Measurements from ENCODE around the gene VAMP8. TPM values are rescaled to one million over a fixed set of nuclear protein-coding genes. Genes with fewer than 3 reads are reported as not detected.
"Not testable (repeated sequence)": the region's sequence is repeated elsewhere in the genome, so short reads cannot be mapped to it uniquely, and the experiment has no call there.

Gene VAMP8
- total RNA-seq, 2 experiments from 2014 or later, result 112 to 114 TPM

DNA sequence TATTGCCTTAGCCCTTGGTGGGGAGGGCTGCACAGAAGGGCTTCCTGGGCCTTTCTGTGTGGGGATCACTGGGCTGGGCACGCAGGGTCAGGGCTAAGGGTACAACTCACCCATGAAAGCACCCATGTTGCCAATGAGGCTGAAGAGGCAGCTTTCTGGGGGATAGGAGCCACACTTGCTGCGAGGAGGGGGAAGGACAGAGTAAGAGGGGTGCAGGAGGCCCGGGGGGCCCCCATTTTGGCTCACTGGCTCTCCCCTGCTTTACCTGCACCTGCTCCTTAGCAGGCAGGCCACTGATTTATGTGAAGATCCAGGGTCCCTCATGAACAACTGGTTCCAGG is 22.8 kb downstream of the VAMP8 start:
- peaks cover 10% of the 10 kb centered on the region for H3K36me3 Mint-ChIP-seq
- no peak overlapping the region for H3K4me3 Mint-ChIP-seq
- no peak for DNase-seq
- POLR2A ChIA-PET, result interaction anchor here (1.0 kb wide), 1 partner anchor 21 kb away, joined by 3 read pairs; no protein-coding TSS in a partner anchor
- no peak overlapping the region for H3K27ac Mint-ChIP-seq
- CTCF ChIA-PET, result interaction anchor here (0.6 to 1.0 kb wide), 3 partner anchors 34 to 48 kb away, joined by 3 to 4 read pairs (median 3); no protein-coding TSS in a partner anchor
- intact Hi-C loops (cut with micrococcal nuclease), result loop anchor here (2.0 kb wide), 1 partner anchor 15 kb away; the partner anchor contains the start of gene VAMP5
- H3K9me3 Mint-ChIP-seq, result no peaks in the 10 kb centered on the region
- H3K27me3 Mint-ChIP-seq, result no peaks in the 10 kb centered on the region
- H3K4me1 Mint-ChIP-seq (ENCODE audit: low read depth), result peaks cover 36% of the 10 kb centered on the region

DNA sequence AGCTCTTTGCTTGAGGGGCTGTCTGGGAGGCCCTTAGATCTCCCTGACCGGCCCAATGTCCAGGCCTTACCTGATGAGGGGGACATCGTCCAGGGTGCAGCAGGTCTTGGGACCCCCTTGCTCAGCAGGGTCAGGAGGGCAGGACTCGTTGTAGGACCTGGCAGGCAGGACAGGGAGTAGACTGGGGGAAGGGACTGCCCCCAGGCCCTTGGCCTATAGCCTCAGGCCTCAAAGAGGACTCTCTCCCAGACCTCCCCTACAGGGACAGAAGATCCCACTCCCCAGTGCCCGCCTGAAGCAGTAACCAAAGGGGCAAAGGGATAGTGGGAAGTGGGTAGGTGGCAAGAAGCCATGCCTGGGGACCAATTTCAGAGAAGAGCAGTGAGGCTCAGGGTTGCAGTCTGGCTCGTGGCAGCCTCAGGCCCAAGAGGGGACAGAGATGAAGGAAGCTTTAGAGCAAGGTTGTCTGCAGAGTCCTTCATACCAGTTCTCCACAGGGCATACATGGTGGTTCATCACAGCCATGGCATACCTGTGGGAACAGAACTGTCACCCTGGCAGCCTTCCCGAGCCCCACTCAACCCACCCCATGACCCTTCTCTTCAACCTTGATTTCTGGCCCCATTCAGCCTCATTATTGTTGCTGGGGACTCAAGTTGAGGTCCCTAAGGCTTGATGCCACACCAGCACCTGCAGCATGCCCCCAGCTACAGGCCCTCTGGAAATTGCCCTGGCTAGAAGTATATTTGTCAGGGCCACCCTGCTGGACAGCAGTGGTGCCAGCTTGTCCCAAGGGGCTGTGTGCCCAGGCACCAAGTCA is 23.8 kb downstream of the VAMP8 start:
- ChIA-PET CTCF (interaction anchor here (1.0 to 1.6 kb wide), 2 partner anchors 11 to 36 kb away, joined by 3 to 5 read pairs; partner anchors contain the start of gene C2orf68), POLR2A (interaction anchor here (1.0 to 1.8 kb wide), 2 partner anchors 22 to 55 kb away, joined by 3 to 4 read pairs; no protein-coding TSS in a partner anchor)
- intact Hi-C loops (cut with micrococcal nuclease), result loop anchor here (2.0 kb wide), 1 partner anchor 16 kb away; the partner anchor contains the start of gene VAMP5
- Mint-ChIP-seq H3K9me3 (no peaks in the 10 kb centered on the region), H3K27ac (peak overlapping the region; percentile 59), H3K36me3 (peaks cover 7% of the 10 kb centered on the region), H3K4me3 (peak overlapping the region; percentile 69), H3K4me1 (ENCODE audit: low read depth) (peaks cover 36% of the 10 kb centered on the region), H3K27me3 (no peaks in the 10 kb centered on the region)
- DNase-seq, result no peak

DNA sequence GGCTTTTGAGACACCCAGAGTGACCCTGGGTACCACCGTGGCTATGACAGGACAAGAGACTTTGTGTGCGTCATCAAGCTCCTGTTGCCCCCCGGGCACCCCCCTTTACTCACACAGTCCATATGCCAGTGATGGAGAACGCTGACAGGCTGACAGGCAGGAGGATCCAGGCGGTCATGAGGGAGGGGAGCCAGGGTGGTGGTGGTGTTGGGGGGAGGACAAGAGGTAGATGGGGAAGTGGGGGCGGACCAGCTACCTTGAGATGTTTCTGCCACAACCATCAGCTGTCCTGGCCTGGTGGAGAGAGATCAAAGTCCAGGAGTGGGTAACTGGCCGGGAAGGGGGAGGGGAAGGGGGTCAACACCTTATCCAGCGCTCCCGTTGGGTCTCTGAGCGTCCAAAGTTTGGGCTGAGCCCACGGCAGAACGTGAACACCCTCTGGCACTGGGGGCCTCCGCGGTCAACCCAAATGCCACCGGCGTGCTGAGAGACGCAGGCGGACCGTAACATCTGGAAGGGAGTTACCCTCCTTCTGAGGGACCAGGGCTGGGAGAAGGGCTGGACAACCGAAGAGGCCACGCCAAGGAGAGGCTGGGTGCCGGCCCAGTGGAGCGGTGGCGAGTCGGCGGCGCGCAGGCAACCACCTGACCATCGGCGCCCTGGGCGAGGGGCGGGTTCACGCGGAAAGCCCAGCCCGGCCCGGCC is 24.5 kb downstream of the VAMP8 start:
- H3K36me3 Mint-ChIP-seq, result peaks cover 2% of the 10 kb centered on the region
- H3K27me3 Mint-ChIP-seq, result no peaks in the 10 kb centered on the region
- no peak for DNase-seq
- no peaks in the 10 kb centered on the region for H3K9me3 Mint-ChIP-seq
- intact Hi-C loops (cut with micrococcal nuclease), result loop anchor here (2.0 kb wide), 2 partner anchors 15 to 17 kb away; partner anchors contain the start of genes USP39 and VAMP5
- CTCF ChIA-PET, result interaction anchor here (1.6 kb wide), 1 partner anchor 10 kb away, joined by 5 read pairs; the partner anchor contains the start of gene C2orf68
- H3K4me1 Mint-ChIP-seq (ENCODE audit: low read depth), result peaks cover 30% of the 10 kb centered on the region
- peak overlapping the region; percentile 59 for H3K27ac Mint-ChIP-seq
- H3K4me3 Mint-ChIP-seq, result peak overlapping the region; percentile 69
- POLR2A ChIA-PET, result interaction anchor here (1.8 kb wide), 1 partner anchor 56 kb away, joined by 4 read pairs; no protein-coding TSS in a partner anchor

DNA sequence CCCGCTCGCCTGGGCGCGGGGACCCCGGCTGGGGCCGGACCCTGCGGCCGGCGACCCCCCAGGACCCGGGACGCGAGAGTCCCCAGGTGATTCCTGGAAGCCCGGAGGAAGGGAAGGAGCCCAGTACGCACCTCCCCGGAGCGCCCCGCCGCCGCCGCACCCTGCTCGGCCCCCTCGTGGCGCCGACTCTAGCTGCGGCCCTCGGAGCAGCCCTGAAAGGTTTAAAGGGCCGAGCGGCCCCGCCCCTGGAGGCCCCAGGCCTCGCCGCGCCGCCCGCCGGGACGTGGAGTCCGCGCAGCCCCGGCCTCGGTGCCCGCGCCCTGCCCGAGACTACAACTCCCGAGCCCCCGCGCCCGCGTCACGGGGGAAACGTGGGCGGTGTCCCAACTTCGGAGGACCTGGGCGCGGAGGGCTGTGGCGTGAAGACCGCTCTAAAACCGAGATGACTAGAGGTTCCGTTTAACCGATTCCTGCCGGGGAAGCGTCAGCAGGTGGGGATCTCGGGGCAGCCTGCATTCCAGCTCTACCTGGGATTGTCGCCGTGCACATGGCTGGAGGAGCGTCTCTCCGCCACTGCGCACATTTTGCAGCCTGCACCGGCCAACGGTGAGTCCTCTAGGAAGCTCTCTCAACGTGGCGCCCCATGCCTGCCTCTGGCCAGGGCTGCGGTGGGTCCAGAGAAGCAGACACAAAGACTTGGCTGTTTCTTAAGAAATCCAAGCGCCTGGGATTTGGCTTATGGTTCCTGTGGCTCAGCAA is 25.3 kb downstream of the VAMP8 start, which contains the start of gene TMEM150A:
Gene TMEM150A, minus strand, starts transcription at position 223 of the 759 bp plus-strand sequence. CDS start 750 bp downstream, outside the sequence.
- Mint-ChIP-seq H3K9me3 (no peaks in the 10 kb centered on the region), H3K27me3 (no peaks in the 10 kb centered on the region), H3K36me3 (peaks cover under 1% of the 10 kb centered on the region), H3K27ac (peak within 1 kb of the TSS; percentile 67), H3K4me1 (ENCODE audit: low read depth) (peaks cover 27% of the 10 kb centered on the region), H3K4me3 (peak within 1 kb of the TSS; percentile 80)
- intact Hi-C loops (cut with micrococcal nuclease), result loop anchor here (1.0 to 2.0 kb wide), 2 partner anchors 10 to 14 kb away; partner anchors contain the start of genes C2orf68 and USP39
- peak; percentile 92 for DNase-seq
- POLR2A ChIA-PET, result interaction anchor here (1.2 to 1.8 kb wide), 3 partner anchors 9 to 247 kb away, joined by 3 to 6 read pairs (median 4); partner anchors contain the start of gene C2orf68
- CTCF ChIA-PET, result interaction anchor here (0.7 to 1.6 kb wide), 3 partner anchors 9 to 51 kb away, joined by 3 to 6 read pairs (median 5); partner anchors contain the start of gene C2orf68

DNA sequence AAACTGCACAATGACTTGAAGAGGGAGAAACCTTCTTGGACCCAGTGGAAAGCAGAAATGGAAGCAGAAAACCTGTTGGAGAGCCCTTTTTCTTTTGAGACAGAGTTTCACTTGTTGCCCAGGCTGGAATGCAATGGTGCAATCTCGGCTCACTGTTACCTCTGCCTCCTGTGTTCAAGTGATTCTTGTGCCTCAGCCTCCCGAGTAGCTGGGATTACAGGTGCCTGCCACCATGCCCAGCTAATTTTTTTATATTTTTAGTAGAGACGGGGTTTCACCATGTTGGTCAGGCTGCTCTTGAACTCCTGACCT is 26.7 kb downstream of the VAMP8 start:
- DNase-seq; H3K4me3 Mint-ChIP-seq; H3K9me3 Mint-ChIP-seq; H3K27me3 Mint-ChIP-seq; intact Hi-C loops (cut with micrococcal nuclease); H3K27ac Mint-ChIP-seq: not testable (repeated sequence)
- H3K36me3 Mint-ChIP-seq, result peaks cover 10% of the 10 kb centered on the region
- ChIA-PET POLR2A (interaction anchor here (1.0 to 2.7 kb wide), 4 partner anchors 8 to 13 kb away, joined by 4 to 14 read pairs (median 5); partner anchors contain the start of genes C2orf68, RNF181 and USP39), CTCF (interaction anchor here (1.2 kb wide), 1 partner anchor 33 kb away, joined by 9 read pairs; no protein-coding TSS in a partner anchor)
- peaks cover 33% of the 10 kb centered on the region for H3K4me1 Mint-ChIP-seq (ENCODE audit: low read depth)

DNA sequence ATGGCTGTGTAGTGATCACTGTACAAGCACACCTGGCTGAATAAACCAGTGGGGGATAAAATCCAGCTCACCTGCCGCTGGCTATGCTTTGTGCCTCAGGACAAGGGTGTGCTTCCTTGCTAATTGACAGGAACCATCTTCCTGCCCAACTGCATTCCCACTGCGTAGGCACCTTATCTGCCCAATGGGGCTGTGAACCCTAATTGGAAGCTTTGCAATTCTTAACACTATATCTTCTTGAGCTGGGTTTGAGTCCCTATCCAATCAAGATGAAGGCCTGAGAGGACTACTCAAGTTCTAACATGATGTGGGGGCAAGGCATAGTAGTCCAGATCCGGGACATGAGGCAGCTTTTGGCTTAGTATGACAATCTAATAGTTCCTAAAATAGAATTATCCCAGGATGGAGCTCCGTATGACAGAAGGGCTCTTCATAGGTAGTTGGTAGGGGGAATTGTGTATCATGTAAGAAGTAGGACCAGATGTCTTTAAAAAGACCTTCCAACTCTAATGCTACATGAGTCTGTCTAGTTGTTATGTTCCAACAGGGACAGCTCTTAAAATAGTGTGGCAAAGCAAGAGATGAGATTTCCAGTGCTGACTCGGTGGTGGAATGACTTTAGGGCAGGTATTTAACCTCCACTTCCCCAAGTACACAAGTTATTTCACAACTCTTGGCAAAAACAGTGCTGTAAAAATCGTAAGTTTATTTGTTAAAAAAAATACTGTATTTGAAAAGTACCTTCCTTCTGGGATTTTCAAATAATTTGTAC is 27.4 kb downstream of the VAMP8 start:
- intact Hi-C loops (cut with micrococcal nuclease), result no loop called here
- H3K27ac Mint-ChIP-seq, result no peak overlapping the region
- ChIA-PET POLR2A (interaction anchor here (0.9 to 2.7 kb wide), 4 partner anchors 10 to 30 kb away, joined by 3 to 14 read pairs (median 4); partner anchors contain the start of genes RNF181 and USP39), CTCF (interaction anchor here (0.6 to 1.2 kb wide), 2 partner anchors 33 to 53 kb away, joined by 3 to 9 read pairs; no protein-coding TSS in a partner anchor)
- DNase-seq, result no peak
- H3K36me3 Mint-ChIP-seq, result peaks cover 12% of the 10 kb centered on the region
- no peak overlapping the region for H3K4me3 Mint-ChIP-seq
- no peaks in the 10 kb centered on the region for H3K27me3 Mint-ChIP-seq
- H3K9me3 Mint-ChIP-seq, result no peaks in the 10 kb centered on the region
- peaks cover 35% of the 10 kb centered on the region for H3K4me1 Mint-ChIP-seq (ENCODE audit: low read depth)

DNA sequence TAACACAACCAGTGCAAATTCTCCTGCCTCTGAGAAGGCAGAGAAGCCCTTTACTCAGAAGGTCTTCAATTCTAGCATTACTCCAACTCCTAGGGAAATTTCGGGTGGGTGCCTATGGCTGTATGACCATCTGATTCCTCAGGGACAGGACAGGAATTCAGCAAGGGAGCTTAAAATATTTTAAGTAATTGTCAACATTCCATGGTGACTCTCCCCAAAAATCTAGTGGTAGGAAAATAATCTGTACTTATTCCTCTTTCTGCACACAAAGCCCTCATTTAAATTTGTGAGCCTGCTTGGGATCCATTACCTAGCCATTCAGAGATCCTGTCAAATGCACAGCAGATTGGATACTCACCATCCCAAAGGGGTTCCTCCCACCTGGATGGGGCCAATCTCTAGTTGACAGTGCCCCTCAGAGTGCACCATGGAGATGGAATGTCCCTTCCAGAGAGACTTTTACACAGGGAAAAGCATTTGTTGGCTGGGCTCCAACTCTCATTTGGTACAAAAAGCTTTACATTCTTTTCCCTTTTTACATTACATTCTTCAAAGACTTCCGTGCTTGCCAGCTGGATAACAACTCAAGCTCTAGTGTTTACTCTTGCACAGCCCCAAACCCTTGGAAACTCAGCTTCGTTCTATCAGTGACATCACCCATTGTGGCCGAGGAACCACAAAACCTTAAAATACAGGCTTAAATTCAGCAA is 28.2 kb downstream of the VAMP8 start:
- ChIA-PET POLR2A (interaction anchor here (0.9 to 2.7 kb wide), 3 partner anchors 10 to 29 kb away, joined by 3 to 14 read pairs (median 4); partner anchors contain the start of gene RNF181), CTCF (interaction anchor here (0.6 to 1.8 kb wide), 4 partner anchors 11 to 54 kb away, joined by 3 to 9 read pairs (median 4); partner anchors contain the start of gene RNF181)
- DNase-seq, result no peak
- Mint-ChIP-seq H3K4me1 (ENCODE audit: low read depth) (peaks cover 41% of the 10 kb centered on the region), H3K36me3 (peaks cover 16% of the 10 kb centered on the region), H3K27ac (no peak overlapping the region), H3K9me3 (no peaks in the 10 kb centered on the region), H3K27me3 (no peaks in the 10 kb centered on the region), H3K4me3 (no peak overlapping the region)
- intact Hi-C loops (cut with micrococcal nuclease), result no loop called here

DNA sequence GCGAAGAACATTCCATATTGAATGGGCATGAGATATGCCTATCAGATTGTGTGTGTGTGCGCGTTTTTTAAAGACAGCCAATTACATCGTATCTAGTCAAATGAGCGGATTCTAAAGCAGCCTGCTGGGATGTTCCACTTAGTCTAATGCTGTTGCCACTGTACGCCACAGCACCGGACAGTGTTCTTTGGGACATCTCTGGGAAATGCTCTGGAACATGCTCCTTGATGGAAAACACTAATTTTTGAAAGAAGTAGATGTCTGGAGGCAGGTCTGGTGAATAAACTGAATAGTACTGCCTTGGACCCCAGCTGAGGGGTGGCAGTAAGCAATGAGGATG is 28.7 kb downstream of the VAMP8 start:
- no peaks in the 10 kb centered on the region for H3K27me3 Mint-ChIP-seq
- intact Hi-C loops (cut with micrococcal nuclease), result no loop called here
- H3K4me3 Mint-ChIP-seq, result no peak overlapping the region

DNA sequence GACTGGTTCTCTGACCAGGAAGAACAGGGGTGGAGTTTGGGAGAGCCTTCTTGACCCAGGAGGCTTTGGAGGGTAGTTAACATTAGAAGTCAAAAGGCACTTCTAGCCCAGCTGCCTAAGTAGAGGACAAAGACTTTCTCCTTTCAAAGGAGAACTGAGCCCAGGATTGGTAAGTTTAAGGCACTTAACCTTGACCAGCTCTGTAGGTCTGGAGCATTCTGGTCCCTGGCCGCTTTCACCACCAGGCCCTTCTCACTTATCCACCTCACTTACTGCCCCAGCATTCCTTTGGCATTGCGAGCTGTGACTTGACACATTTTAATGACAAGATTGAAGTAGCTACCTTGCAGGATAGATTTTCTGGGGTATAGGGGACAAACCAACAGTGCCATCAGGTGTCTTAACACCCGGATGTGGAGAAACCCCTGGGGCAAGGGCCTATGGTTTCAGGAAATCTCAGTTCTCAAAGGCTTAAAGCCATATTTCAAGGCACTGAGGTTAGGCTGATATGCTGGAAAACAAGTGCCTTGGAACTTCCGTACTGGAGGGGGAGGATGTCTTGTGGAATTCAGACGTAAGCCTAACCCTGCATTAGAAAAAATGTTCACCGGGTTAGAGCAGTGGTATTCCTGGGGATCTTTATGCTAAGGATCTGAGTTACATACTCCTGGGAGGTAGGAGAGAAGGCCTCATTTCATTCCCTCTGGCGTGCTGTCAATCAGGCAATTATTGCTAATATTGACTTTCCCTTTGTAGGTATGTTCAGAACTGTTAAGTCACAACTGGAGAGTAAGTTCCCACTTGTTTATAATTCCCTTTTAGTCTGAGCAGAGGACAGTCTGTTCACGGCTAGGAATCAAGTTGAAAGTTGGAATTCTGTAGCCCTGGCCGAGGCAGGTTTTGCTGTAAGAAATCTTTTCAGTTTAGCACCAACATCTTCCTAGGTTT is 30.2 kb downstream of the VAMP8 start:
- intact Hi-C loops (cut with micrococcal nuclease), result no loop called here
- Mint-ChIP-seq H3K27ac (no peak overlapping the region), H3K4me1 (ENCODE audit: low read depth) (peaks cover 35% of the 10 kb centered on the region), H3K36me3 (peaks cover 16% of the 10 kb centered on the region), H3K9me3 (no peaks in the 10 kb centered on the region), H3K4me3 (no peak overlapping the region), H3K27me3 (no peaks in the 10 kb centered on the region)
- no peak for DNase-seq
- POLR2A ChIA-PET, result interaction anchor here (0.7 kb wide), 1 partner anchor 101 kb away, joined by 3 read pairs; no protein-coding TSS in a partner anchor
- CTCF ChIA-PET, result interaction anchor here (1.8 kb wide), 1 partner anchor 12 kb away, joined by 5 read pairs; the partner anchor contains the start of gene RNF181

More for the DNA sequence above, 28.7 kb downstream of the VAMP8 start:
- H3K4me1 Mint-ChIP-seq (ENCODE audit: low read depth), result peaks cover 41% of the 10 kb centered on the region
- no peak for DNase-seq
- H3K27ac Mint-ChIP-seq, result no peak overlapping the region
- CTCF ChIA-PET, result interaction anchor here (0.7 to 1.8 kb wide), 2 partner anchors 11 to 31 kb away, joined by 3 to 5 read pairs; partner anchors contain the start of gene RNF181
- POLR2A ChIA-PET, result interaction anchor here (2.7 kb wide), 1 partner anchor 11 kb away, joined by 14 read pairs; the partner anchor contains the start of gene RNF181
- H3K36me3 Mint-ChIP-seq, result peaks cover 16% of the 10 kb centered on the region
- no peaks in the 10 kb centered on the region for H3K9me3 Mint-ChIP-seq

All from activated CD4-positive, alpha-beta memory T cell treated with anti-CD3 and anti-CD28 coated beads for 36 hours (primary cell).